Activated CD4-positive, alpha-beta T cell treated with anti-CD3 and anti-CD28 coated beads for 1 hour (primary cell): ENCODE results near the gene CAPZB.

Experiments used
- DNase-seq: peaks from one replicate; pipeline ENCODE4 v3.0.0-alpha.2; 2020

Gene CAPZB

DNA sequence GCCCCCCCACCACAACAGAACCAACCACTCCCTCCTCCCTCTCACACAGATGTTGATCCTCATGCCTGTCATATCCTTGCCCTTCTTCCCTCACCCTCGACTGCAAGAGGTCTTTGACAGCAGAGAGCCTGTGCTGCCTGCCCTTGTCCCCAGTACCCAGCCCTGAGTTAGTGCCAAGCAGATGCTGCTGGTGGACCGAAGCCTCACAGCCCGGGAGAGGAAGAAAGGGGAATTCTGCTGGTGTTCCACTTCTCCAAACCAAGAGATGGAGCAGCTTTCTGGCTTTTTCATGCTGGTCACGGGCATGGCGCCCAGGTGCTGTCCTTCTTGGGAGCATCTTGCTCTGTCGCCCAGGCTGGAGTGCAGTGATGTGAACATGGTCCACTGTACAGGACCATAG is 104.1 kb downstream of the CAPZB start:
- DNase-seq: no peak

DNA sequence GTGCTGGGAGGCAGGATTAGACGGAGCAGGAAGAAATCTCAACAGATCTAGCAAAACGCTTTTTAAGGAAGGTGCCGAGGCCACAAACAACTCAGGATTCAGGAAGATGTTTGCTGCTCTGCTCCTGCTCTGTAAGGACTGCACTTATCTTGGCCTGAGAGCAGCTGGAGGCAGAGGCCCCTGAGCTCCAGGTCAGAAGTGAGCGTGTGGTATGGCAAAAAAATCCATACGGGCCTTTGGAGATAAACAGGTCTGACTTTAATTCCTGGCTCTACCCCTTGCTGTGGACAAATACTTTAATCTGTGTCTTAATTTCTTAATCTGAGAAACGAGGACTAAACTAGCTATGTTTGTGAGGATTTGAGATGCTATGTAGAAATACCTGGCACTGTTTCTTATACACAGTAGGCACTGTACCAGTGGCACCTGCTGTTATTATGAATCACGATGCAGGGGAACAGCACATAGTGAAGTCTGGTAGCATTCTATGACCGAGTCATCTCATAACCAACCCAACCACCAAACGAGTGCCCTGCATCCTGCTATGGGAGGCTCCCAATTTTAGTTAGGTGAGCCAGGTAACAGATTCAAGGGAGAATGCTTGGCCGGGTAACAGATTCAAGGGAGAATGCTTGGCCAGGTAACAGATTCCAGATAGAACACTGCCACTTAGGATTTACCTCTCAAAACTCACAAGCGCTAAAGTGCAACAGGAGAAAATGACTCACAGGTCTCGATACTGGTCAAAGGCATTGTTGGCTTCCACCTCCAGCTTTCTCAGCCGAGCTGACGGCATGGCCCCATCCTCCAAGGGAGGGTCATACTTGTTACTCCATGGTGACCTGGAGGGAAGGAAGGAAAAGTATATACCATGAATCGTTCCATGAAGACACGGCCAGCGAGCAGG is 107.3 kb downstream of the CAPZB start:
- no peak for DNase-seq

DNA sequence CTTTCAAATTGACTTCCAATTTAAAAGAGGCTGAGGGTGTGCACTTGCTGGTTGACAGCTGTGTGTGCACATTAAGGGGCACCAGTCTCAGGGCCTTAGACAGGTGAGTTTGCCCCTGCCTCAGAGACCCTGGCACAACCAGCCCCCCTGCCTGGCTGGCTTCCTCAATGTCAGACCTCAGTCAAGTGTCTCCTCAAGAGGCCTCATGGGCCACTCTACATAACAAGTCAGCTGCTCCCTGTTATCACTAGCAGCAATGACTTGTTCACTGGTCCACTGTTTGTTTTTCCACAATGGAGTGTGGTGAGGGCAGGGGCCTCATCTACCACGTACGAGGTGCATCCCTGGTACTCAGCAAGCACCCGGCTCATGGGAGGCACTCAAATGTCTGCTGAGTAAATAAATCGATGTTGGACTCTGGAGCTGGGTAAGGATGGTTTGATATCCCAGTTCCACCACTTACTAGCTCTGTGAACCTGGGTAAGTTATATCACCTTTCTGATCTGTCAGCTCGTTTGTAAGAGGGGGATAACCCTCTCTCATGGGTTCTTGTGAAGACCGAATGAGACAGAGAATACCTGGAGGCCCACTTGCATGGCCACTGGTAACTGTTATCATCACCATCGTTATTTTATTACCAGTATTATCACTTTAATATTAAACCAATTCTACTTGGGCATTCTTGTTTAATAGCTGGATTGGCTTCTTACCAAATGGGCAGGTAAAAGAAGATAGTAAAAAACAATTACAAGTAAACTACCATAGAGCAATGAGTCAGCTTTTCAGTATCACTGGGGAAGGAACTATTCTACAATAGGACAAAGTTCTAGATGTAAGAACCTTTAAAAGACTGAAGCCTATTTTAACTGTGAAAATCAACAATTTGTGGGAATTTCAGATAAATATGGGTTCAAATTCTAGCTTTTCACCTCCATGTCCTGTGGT is 108.6 kb downstream of the CAPZB start:
- DNase-seq: no peak

DNA sequence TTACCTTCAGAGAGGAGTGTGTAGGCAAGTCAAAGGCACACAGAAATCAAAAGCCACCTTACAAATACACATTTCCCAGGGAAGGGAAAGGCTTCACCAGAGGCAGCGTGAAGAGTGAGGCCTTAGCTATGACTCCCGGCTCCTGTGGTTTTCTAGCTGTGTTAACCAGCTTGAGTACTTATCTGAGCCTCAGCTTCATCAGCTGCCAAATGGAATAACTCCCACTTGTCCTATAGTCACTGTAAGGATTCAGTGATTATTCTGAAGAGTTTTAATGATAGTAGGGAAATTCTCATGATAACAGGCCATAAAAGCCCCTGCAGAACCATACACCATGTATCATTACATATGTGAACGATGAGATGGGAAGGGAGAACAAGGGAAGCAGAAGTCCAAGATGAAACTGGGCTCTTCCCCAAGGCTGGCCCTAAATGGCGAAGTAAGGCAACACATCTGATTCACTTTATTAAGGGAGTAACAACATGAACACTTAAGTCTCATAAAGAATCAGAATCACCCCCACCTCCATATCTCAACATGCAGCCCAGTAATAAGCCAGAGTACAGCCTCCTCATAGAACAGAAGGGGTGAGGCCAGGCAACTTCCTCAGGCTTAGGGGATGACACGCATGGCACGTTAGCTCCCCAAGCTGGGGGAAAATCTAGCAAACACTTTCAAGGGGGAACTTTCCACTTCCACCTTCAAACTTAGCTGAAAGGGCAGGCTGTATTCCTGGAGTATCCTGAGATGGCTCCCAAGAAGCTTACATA is 109.5 kb downstream of the CAPZB start:
- DNase-seq: no peak

DNA sequence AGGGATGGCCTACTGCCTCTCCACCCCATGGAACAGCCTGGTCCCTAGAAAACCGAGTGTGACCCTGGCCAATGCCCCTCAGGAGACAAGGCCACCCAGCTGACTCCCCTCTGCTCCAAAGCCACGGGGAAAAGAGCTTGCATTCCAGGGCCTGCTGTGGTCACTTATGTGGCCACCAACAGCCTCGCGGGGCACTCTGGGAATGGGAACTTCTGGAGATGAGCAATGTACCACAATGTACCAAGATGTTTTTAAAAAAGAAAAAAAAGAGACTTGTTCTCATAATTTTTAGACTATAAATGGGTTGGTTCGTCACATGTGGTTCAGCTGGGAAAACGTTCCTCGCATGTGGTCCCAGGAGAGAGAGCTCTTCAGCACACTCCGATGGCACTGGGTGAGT is 110.4 kb downstream of the CAPZB start:
- no peak for DNase-seq

DNA sequence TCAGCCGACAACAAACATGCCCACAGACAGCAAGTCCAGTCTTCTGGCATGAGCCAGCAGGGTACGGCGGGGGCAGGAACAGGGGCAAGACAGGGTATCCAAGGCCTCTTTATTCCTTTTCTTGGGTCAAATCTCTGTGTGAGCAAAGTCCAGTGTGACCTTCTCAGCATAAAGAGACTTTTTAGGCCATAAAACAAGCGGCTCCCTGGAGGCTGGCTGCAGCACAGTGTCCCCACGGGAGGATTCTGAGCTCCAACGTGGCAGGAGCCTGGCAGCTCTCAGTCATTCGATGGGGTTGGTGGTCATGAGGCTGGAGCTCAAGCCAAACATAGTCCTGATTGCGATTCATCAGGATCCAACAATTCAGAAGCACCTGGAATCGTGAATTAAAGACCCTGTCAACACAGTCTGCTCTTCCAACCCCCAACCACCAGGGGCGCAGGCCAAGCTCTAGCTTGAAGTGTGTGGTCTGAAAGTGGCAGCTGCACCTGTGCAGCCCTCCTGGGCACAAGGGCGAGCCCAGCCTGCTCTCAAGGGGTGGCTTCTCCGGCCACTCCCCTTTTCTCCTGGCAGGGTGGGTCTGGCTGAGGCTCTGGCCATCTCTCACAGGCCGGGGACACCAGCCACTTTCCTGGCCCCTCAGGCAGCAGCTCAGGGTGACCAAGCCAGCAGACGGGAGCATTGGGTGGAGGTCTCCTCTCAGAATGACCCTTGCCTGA is 111.1 kb downstream of the CAPZB start:
- no peak for DNase-seq

DNA sequence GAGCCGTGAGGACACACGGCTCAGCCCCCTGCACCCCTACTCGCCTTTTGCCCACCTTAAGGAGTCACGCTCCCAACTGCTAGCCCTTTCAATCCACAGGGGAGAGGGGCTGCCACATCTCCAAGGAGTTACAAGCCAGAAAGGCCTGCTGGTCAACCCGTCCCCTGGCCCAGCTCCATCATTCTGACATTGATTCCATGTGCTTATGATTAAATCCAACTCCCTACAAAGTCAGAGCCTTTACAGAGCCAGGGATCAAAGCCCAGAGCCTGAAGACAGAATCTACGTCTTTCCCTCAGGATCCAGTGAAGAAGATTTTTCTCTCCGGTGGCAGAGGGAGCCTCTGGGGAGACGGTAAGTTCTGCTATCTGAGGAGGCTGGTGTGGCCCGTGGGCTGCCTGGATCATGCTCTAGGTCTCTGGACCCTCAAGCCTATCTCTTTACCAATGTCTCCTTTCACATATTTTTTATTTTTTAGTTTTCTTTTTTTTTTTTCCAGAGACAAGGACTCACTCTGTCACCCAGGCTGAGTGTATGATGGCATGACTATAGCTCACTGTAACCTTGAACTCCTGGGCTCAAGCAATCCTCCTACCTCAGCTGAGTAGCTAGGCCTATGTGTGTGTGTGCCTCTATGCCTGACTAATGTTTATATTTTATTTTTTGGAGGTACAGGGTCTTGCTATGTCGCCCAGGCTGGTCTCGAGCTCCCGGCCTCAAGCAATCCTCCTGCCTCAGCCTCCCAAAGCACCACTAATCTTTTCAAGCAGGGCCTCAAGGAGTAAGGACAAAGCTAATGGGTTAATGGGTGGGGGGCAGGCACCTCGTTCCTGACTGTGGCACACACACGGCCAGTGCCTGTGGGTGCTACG is 111.9 kb downstream of the CAPZB start:
- DNase-seq: no peak

DNA sequence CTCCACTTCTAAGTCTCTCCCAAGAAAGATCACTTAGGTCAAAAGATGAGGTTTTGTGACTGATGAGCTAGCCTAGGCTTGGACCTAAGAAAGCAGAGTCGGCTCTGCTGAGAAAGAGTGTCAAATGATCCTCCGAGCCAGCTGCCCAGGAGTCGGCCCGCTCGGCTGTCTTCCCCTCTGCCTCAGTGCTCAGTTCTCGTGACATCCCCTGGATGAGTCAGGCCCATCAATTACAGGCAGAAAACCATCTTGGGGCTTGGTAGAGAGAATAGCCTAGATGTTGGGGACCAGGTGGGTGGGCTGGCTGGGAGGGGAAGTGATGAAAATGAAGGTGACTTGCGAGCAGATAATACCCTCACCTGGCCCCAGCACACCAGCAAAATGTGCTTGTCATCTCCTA is 112.7 kb downstream of the CAPZB start:
- no peak for DNase-seq

DNA sequence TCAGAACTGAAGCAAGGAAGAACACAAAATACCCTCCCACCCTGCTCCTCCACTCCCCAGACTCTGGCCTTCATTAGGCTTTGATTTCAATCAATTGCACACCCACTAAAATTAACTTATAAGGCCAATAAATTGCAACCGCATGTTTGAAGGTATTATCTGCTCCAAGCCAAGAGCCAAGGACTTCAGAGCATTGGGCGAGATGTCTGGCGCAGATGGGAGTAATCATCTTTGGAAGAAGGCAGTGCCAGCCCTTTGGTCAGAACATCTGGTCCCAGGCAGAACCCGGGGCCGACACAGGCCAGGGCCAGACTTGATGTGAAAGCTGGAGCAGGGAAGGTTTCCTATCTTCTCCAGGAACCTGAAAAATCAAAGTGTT is 113.2 kb downstream of the CAPZB start:
- no peak for DNase-seq

DNA sequence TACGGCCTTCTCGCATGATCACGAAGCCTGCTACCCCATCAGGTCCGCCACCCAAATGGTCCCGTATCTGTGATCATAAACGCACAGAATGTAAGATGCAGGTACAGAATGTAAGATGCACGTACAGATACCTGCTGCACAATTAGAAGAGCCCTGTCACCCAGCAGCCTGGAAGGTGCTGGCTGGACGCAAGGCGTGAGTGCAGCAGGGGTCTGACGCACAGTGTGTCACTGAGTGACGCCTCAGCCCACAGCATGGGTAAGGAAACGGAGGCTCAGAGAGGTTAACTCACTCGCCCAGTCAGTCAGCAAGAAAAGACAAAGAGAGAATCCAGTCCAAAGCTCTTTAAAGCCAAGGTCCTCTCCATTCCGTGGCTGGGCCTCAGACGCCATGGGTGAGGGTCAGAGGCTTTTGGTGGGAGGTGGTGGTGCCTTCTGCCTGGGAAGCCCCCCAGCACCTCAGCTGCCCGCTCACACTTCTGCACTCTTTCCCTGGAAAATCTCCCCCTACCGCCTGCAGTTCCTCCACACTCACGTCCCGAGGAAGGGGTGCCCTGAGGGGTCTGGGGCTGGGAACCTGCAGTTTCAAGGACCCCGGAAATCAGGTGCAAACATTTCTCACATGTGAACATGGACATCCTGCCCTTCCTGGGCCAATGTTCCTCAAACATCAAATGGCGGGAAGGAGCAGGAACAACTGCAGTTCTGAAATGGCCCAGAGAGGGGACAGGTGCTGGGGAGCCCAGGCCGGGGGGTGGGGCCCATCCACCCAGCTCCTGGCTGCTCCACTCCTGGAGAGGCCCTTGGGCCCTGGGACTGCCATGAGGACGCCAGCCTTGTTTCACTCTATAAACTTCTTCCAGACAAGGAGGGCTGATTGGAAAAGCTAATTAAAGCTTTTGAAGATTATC is 113.9 kb downstream of the CAPZB start:
- no peak for DNase-seq

DNA sequence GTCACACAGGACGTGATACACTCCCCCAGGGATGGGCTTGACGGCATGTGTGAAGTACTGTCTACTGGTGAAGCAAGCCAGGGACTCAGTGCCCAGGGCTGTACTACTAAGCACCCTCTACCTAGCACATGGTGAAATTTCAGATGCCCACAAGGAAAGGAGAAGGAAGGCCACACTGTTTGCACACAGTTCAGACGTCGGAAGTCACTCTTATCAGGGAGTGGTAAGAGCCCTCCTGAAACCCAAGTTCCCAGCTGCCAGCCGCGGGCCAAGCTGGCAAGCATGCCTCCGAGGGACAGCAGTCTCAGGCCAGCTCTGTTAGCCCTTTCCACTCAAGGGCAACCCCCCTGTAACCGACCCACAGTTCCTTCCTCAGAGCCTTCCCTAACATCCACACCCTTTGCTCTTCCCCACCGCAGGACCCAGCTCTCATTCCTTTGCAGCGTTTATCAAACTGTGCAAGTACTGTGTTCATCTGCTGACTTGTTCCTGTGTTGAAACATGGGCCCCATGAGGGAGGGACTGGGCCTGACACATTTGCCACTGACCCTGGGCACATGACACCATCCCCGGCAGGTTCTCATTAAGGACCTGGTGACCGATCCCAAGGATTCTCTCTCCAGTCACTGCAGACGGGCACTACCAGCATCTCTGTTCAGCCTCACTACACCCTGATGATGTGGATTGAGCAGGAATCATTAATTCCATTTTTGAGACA is 114.7 kb downstream of the CAPZB start:
- DNase-seq: no peak

DNA sequence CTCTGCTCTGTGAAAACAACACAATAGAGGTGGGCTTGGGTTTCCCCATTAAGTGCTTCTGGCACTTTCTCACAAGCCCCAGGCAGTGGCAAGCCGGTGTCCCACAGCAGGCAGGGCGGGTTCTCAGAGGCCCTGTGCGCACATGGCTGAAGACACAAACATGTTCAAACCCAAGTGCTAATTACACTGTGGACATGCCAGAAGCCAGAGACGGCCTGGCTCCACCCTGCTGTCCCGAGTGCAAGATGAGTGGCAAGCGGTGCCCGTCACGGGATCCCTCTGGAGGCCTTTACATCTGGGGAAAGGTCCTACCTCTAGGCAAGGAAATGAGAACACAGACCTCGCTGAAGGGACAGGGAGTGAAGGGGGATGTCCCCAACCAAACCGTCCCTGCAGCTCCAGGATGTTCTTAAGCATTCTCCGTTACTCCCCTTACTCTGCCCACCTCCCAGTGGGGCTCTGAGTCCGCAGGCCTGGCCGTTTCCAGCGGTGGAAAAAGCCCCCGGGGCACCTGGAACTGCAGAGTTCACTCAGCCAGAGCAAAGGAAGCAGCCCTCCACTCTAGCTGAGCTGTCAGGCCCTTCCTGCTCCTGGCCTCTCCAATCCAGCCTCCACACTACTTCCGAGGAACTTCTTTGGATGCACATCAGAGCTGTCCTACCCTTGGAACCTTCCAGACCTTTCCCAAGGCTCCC is 115.8 kb downstream of the CAPZB start:
- DNase-seq: no peak

DNA sequence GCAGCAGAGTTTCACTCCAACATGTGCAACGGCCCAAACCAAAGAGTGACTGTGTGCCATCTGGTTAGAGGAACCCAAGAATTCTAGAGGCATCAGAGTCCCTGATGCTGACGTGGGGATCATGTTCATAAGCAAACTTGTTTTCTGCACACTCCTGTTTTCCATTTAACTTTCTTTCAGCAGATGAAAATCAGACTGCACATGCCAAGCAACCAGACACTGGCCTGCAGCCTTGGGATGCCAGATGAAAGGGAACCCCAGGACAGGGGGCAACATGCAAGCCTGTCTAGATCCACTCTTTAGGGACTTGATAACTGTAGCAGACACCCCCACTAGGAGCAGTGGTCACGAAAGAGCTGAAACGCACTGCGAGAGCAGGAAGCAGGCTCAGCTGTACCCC is 116.4 kb downstream of the CAPZB start:
- no peak for DNase-seq

DNA sequence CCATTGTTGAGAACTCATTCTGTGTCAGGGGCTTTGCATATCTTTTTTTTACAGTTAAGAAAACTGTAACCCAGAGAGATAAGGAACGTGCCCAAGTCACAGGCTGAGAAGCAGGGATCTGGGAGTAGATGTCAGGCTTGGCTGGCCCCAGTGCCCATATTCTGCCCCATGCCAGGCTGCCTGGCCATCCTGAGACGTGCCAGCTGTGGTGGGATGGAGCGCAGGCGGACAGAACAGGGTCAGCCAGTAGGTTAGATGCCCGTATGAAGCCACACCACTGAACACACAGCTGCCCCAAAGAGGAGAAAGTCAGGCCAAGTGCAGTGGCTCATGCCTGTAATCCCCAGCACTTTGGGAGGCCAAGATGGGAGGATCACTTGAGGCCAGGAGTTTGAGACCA is 117.3 kb downstream of the CAPZB start:
- no peak for DNase-seq

DNA sequence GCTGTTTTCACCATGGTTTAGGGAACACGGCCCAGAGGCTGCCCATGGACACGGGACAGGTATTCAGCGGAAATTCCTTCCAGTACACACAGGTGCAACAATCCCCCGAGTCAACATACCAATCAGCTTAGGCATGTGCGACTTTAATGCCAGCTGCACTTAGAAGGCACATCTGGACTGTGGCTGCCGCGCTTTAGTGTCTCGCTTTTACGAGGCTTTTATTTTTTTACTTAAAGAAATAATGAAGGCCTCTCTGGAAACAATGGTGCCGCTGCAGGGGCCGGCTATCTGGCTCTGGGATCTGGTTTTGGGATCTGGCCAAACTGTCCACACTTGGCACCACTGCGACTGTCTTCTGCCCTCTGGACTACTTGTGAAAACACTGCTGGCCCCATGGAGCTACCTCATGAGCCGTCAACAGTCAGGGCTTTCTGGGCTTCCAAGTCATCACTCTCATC is 117.7 kb downstream of the CAPZB start:
- no peak for DNase-seq

DNA sequence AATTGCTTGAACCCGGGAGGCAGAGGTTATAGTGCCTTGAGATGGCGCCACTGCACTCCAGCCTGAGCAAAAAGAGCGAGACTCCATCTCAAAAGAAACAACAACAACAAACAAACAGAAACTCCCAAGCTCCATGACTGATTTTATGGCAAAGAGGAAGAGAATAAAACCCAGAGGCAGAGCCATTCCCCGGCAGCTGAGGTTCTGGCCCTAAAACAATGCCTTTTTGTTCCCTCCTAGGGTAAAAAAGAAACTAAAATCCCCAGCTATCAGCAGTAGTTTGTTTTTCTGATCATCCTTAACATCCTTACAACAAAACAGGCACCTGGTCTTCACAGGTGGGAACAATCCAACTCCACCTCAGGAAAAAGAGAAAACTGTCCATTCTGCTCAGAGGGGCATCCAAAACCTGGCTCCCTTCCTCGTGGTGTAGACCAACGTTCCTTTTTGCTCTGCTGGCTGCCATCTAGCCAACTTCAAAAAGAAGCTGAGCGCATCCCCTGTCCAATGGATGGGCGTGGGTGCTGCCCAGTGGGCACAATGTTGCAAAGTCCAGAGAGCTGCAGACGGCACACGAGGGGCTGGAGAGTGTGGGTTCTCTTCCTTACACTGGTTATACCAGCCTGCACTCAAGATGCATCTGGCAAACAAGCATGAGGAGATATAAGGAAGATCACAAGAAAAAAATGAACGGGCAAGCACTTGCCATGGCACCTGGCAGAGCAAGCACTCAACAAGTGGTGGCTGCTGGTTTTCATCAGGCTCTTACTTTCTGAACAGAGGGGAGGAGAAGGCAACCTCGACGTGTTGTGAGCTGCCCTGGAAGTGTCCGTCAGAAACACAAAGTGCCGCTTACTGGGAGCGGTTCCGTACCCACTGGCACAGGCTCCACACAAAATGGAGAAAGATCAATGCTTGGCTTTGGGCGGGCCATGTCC is 118.5 kb downstream of the CAPZB start:
- DNase-seq: no peak

DNA sequence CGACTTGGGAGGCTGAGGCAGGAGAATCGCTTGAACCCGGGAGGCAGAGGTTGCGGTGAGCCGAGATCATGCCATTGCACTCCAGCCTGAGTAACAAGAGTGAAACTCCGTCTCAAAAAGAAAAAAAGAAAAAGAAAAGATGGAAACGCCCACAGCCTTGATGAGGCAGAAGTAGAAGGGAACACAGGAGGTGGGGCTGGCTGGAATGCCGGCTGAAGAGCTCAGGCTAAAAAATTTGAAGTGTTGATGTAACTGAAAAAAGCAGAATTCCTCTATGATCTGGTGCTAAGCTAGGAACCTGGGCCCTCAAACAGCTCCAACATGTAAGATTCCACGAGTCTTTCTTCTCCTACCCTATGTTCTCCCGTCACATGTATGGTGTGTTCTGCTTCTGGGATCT is 119.6 kb downstream of the CAPZB start:
- DNase-seq: no peak
